IMR-90 (cell line): ENCODE data around the gene STK32A. TPM values are rescaled to one million over a fixed set of nuclear protein-coding genes. Genes with fewer than 3 reads are reported as not detected.

ENCODE experiments used
- ATAC-seq: fragments of 200-7000 bp; cut with Tn5 transposase; 2 replicates; pipeline ENCODE4 v1.9.1; 2020; ENCODE audit warnings: low read depth, mild to moderate bottlenecking, moderate library complexity
- BruUV-seq: library from RNA; stranded (reverse); fragments of 400-500 nt; replicated peaks from 2 replicates; lab custom pipeline; 2021; lab: Mats Ljungman, UMichigan
- CTCF ChIA-PET: fragments of 300-600 bp; formaldehyde crosslinking; extraction: SDS; loops from one replicate; lab custom pipeline; 2021; ENCODE audit warnings: antibody characterized with exemption; lab: Yijun Ruan, JAX
- POLR2A ChIA-PET: fragments of 300-600 bp; sonication (Branson Sonifier 250); formaldehyde crosslinking; loops from one replicate; lab custom pipeline; 2022; ENCODE audit warnings: antibody characterized with exemption; ENCODE audit not compliant: unreplicated experiment; lab: Charles Lee
- DNase-seq: peaks from one replicate; pipeline ENCODE4 v3.0.0; 2013
- H2AFZ ChIP-seq: replicated peaks from 2 replicates; pipeline ENCODE3; 2013; ENCODE audit warnings: low read length, mild to moderate bottlenecking; ENCODE audit not compliant: poor library complexity
- H2AK5ac ChIP-seq: 2 replicates; pipeline ENCODE4 v1.6.1; 2013; ENCODE audit warnings: low read depth, low read length, inconsistent platforms
- H2AK9ac ChIP-seq: replicated peaks from 2 replicates; pipeline ENCODE3; 2013; ENCODE audit warnings: mild to moderate bottlenecking, low read depth, low read length, moderate library complexity; ENCODE audit not compliant: poor library complexity
- H2BK120ac ChIP-seq: 2 replicates; pipeline ENCODE4 v1.6.1; 2013; ENCODE audit warnings: low read depth, low read length, inconsistent platforms
- H2BK15ac ChIP-seq: 3 replicates; pipeline ENCODE4 v1.6.1; 2013; ENCODE audit warnings: low read depth, low read length, inconsistent platforms
- H2BK20ac ChIP-seq: 2 replicates; pipeline ENCODE4 v1.6.1; 2013; ENCODE audit warnings: low read depth, mild to moderate bottlenecking, inconsistent platforms, low read length, moderate library complexity
- H2BK5ac ChIP-seq: 2 replicates; pipeline ENCODE4 v1.6.1; 2013; ENCODE audit warnings: mild to moderate bottlenecking, low read depth, low read length, inconsistent platforms; ENCODE audit not compliant: poor library complexity, severe bottlenecking
- H3K14ac ChIP-seq: replicated peaks from 2 replicates; pipeline ENCODE4 v1.6.1; 2013; ENCODE audit warnings: low read depth, low read length, inconsistent platforms
- H3K18ac ChIP-seq: 2 replicates; pipeline ENCODE4 v1.6.1; 2013; ENCODE audit warnings: low read depth, low read length, control low read depth
- H3K23ac ChIP-seq: 2 replicates; pipeline ENCODE4 v1.6.1; 2013; ENCODE audit warnings: low read depth, low read length, inconsistent platforms
- H3K27ac ChIP-seq: 2 replicates; pipeline ENCODE4 v1.5.1; 2013; ENCODE audit warnings: mild to moderate bottlenecking, control low read depth, low read length; ENCODE audit not compliant: insufficient read depth
- H3K27me3 ChIP-seq: 2 replicates; pipeline ENCODE4 v1.6.1; 2013; ENCODE audit warnings: low read length; ENCODE audit not compliant: control insufficient read depth, insufficient read depth
- H3K36me3 ChIP-seq: 2 replicates; pipeline ENCODE4 v1.6.1; 2013; ENCODE audit warnings: low read length, mixed read lengths; ENCODE audit not compliant: control insufficient read depth, insufficient read depth
- H3K4ac ChIP-seq: 2 replicates; pipeline ENCODE4 v1.6.1; 2013; ENCODE audit warnings: low read depth, low read length, inconsistent platforms
- H3K4me1 ChIP-seq: 2 replicates; pipeline ENCODE4 v1.6.1; 2013; ENCODE audit warnings: low read length, mixed read lengths; ENCODE audit not compliant: control insufficient read depth, insufficient read depth
- H3K4me2 ChIP-seq: 2 replicates; pipeline ENCODE4 v1.6.1; 2013; ENCODE audit warnings: low read depth, mild to moderate bottlenecking, control low read depth, low read length, moderate library complexity
- H3K4me3 ChIP-seq: 2 replicates; pipeline ENCODE4 v1.5.1; 2013; ENCODE audit warnings: low read depth, mild to moderate bottlenecking, control low read depth, low read length, moderate library complexity; ENCODE audit not compliant: insufficient read depth
- H3K56ac ChIP-seq: 2 replicates; pipeline ENCODE4 v1.6.1; 2013; ENCODE audit warnings: low read length, inconsistent platforms; ENCODE audit not compliant: insufficient read depth; ENCODE audit errors: extremely low read depth
- H3K79me1 ChIP-seq, 2 experiments: 2 replicates each; pipeline ENCODE4 v1.6.1; 2013; ENCODE audit warnings: low read length in 2 of 2, inconsistent platforms in 1 of 2, low read depth in 1 of 2
- H3K9ac ChIP-seq: 2 replicates; pipeline ENCODE4 v1.6.1; 2013; ENCODE audit warnings: low read depth, low read length, control low read depth
- H3K9me1 ChIP-seq: 2 replicates; pipeline ENCODE4 v1.6.1; 2013; ENCODE audit warnings: low read length, inconsistent platforms; ENCODE audit not compliant: insufficient read depth
- H3K9me3 ChIP-seq: 2 replicates; pipeline ENCODE4 v1.6.1; 2013; ENCODE audit warnings: low read length; ENCODE audit not compliant: control insufficient read depth, insufficient read depth
- H4K20me1 ChIP-seq: 2 replicates; pipeline ENCODE4 v1.6.1; 2013; ENCODE audit warnings: low read length, inconsistent platforms; ENCODE audit not compliant: insufficient read depth
- H4K5ac ChIP-seq: 2 replicates; pipeline ENCODE4 v1.6.1; 2013; ENCODE audit warnings: mild to moderate bottlenecking, low read depth, low read length, control low read depth
- H4K8ac ChIP-seq, 2 experiments: 2 replicates each; pipeline ENCODE4 v1.6.1; 2013; ENCODE audit warnings: low read depth in 2 of 2, low read length in 2 of 2, control low read depth in 1 of 2, inconsistent platforms in 1 of 2
- H4K91ac ChIP-seq: 2 replicates; pipeline ENCODE4 v1.6.1; 2013; ENCODE audit warnings: low read depth, low read length, inconsistent platforms; ENCODE audit not compliant: insufficient read depth
- BHLHE40 ChIP-seq: fragments of 150-350 bp; IDR thresholded peaks from 2 replicates; pipeline ENCODE4 v1.6.1; 2016; ENCODE audit warnings: mild to moderate bottlenecking, low read depth, low read length
- CEBPB ChIP-seq: IDR thresholded peaks from 2 replicates; pipeline ENCODE4 v1.6.1; 2012; ENCODE audit warnings: low read depth, low read length, improper control_type of control experiment
- CTCF ChIP-seq: conservative IDR thresholded peaks from 2 replicates; pipeline ENCODE4 v1.5.1; 2012; ENCODE audit warnings: mild to moderate bottlenecking, low read depth, low read length, improper control_type of control experiment
- FOS ChIP-seq: fragments of 150-350 bp; IDR thresholded peaks from 2 replicates; pipeline ENCODE4 v1.6.1; 2016; ENCODE audit warnings: low read depth, low read length
- MAFK ChIP-seq: IDR thresholded peaks from 2 replicates; pipeline ENCODE4 v1.6.1; 2012; ENCODE audit warnings: low read depth, low read length, improper control_type of control experiment
- MAZ ChIP-seq: IDR thresholded peaks from 2 replicates; pipeline ENCODE4 v1.6.1; 2012; ENCODE audit warnings: low read depth, mild to moderate bottlenecking, low read length, improper control_type of control experiment, moderate library complexity, borderline replicate concordance
- MXI1 ChIP-seq: IDR thresholded peaks from 2 replicates; pipeline ENCODE4 v1.6.1; 2012; ENCODE audit warnings: low read depth, mild to moderate bottlenecking, low read length, moderate library complexity, borderline replicate concordance
- NFE2L2 ChIP-seq: fragments of 150-350 bp; IDR thresholded peaks from 2 replicates; pipeline ENCODE4 v1.6.1; 2016; ENCODE audit warnings: low read depth, mild to moderate bottlenecking, low read length
- POLR2A ChIP-seq: IDR thresholded peaks from 2 replicates; pipeline ENCODE4 v1.6.1; 2012; ENCODE audit warnings: mild to moderate bottlenecking, low read depth, low read length
- RCOR1 ChIP-seq: IDR thresholded peaks from 2 replicates; pipeline ENCODE4 v1.6.1; 2012; ENCODE audit warnings: mild to moderate bottlenecking, low read length, improper control_type of control experiment; ENCODE audit not compliant: insufficient replicate concordance
- RFX5 ChIP-seq: IDR thresholded peaks from 2 replicates; pipeline ENCODE4 v1.8.0; 2012; ENCODE audit warnings: low read depth, mild to moderate bottlenecking, low read length, moderate library complexity
- SMC3 ChIP-seq: fragments of 150-350 bp; IDR thresholded peaks from 2 replicates; pipeline ENCODE4 v1.6.1; 2016; ENCODE audit warnings: low read depth, mild to moderate bottlenecking, antibody characterized with exemption, low read length, moderate library complexity
- USF2 ChIP-seq: fragments of 150-350 bp; IDR thresholded peaks from 2 replicates; pipeline ENCODE4 v1.6.1; 2017; ENCODE audit warnings: mild to moderate bottlenecking, antibody characterized with exemption, low read length, low read depth
- WGBS, 2 experiments: methylation state at CpG; one replicate each; pipeline versions ENCODE4 v1.1.5 to v1.1.7; 2013; ENCODE audit warnings: missing lambda C conversion rate in 2 of 2; ENCODE audit not compliant: insufficient read length in 1 of 2; ENCODE audit errors: extremely low coverage in 2 of 2; 5-methylcytosine and 5-hydroxymethylcytosine counted together
- dilution Hi-C: fragments of 300-500 bp; cut with HindIII; formaldehyde crosslinking; loops from one replicate; pipeline ENCODE4 v1.14.3; 2018; ENCODE audit warnings: low sequenced_read_pairs; ENCODE audit not compliant: unreplicated experiment
- in situ Hi-C: fragments of 300-500 bp; cut with MboI; formaldehyde crosslinking; loops from 3 replicates; pipeline ENCODE4 v1.14.3; 2019; ENCODE audit warnings: low sequenced_read_pairs, inconsistent platforms, mixed read lengths
- intact Hi-C: fragments of 100-400 bp; cut with micrococcal nuclease; formaldehyde crosslinking; loops from 2 replicates; pipeline ENCODE4 v1.10.0; 2022
- polyA plus RNA-seq, 3 experiments: library from polyadenylated mRNA; depleted of rRNA; stranded (reverse); fragments of >200 nt; gene quantifications; 2 replicates each; pipeline ENCODE4 v1.2.3, GENCODE V29; 2012; ENCODE audit warnings: low replicate concordance in 1 of 3
- total RNA-seq: library from RNA; depleted of rRNA; stranded (reverse); fragments of >200 nt; gene quantifications from 2 replicates; pipeline ENCODE4 v1.2.3, GENCODE V29; 2012
- TF ChIP-seq, protein P1 (sequence below): fragments of 150-350 bp; IDR thresholded peaks from 2 replicates; pipeline ENCODE4 v1.6.1; 2016; ENCODE audit warnings: low read depth, mild to moderate bottlenecking, low read length, moderate library complexity, borderline replicate concordance

The STK32A gene
- total and polyA plus RNA-seq, 2 of the 4 experiments (the other 2 are of a cell fraction) = 0.12 to 0.18 TPM

- Histone ChIP-seq H3K9me3 (no peaks in the 10 kb centered on the region), H4K5ac (no peak overlapping the region), H3K23ac (no peak overlapping the region), H3K79me1 (no peaks in the 10 kb centered on the region), H2BK20ac (no peak overlapping the region), H2AK9ac (no peak overlapping the region), H3K36me3 (peaks cover 2% of the 10 kb centered on the region; the same call in 1 of the 2 replicates), H2BK120ac (no peak overlapping the region), H3K9ac (no peak overlapping the region), H4K20me1 (no peaks in the 10 kb centered on the region), H3K18ac (no peak overlapping the region), H2AFZ (no peak overlapping the region), H3K14ac (no peak overlapping the region), H3K56ac (no peak overlapping the region), H2BK15ac (no peak overlapping the region), H3K4me3 (no peak overlapping the region), H3K4me2 (no peak overlapping the region), H4K91ac (no peak overlapping the region), H3K9me1 (no peaks in the 10 kb centered on the region), H3K4ac (no peak overlapping the region), H4K8ac (no peak overlapping the region), H3K4me1 (peaks cover 3% of the 10 kb centered on the region; the same call in 1 of the 2 replicates), H2BK5ac (no peak overlapping the region), H3K27me3 (no peaks in the 10 kb centered on the region), H2AK5ac (no peak overlapping the region), H3K27ac (no peak overlapping the region)
- in situ Hi-C loops = no loop called here
- ATAC-seq (no peak), DNase-seq (no peak)
- intact Hi-C loops = no loop called here
- no TSS peak for BruUV-seq
- dilution Hi-C loops = no loop called here
- CTCF ChIA-PET = interaction anchor here (0.6 to 0.9 kb wide), 3 partner anchors 13 to 185 kb away, joined by 3 to 5 read pairs (median 3); no protein-coding TSS in a partner anchor
- 86% methylated on average over 1 of the region's 7 CpGs; no CpG with 5 or more reads in 1 of the 2 experiments for WGBS, 2 experiments
- POLR2A ChIA-PET = interaction anchor here (0.6 kb wide), 1 partner anchor 15 kb away, joined by 4 read pairs; no protein-coding TSS in a partner anchor
- TF ChIP-seq BHLHE40 (no peak), RCOR1 (no peak), MAFK (no peak), RFX5 (no peak), MAZ (no peak), FOS (no peak), POLR2A (no peak), CTCF (no peak), MXI1 (no peak), NFE2L2 (no peak), USF2 (no peak), CEBPB (no peak), SMC3 (no peak)
- TF ChIP-seq, protein P1, sequence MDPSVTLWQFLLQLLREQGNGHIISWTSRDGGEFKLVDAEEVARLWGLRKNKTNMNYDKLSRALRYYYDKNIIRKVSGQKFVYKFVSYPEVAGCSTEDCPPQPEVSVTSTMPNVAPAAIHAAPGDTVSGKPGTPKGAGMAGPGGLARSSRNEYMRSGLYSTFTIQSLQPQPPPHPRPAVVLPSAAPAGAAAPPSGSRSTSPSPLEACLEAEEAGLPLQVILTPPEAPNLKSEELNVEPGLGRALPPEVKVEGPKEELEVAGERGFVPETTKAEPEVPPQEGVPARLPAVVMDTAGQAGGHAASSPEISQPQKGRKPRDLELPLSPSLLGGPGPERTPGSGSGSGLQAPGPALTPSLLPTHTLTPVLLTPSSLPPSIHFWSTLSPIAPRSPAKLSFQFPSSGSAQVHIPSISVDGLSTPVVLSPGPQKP = no peak
Measured at GRCh38 chr5:147388184-147389108, 153.6 kb downstream of the STK32A start.
